Tibial nerve (tissue), 4 donors: ENCODE data around the gene IFTAP. TPM values are rescaled to one million over a fixed set of nuclear protein-coding genes. Genes with fewer than 3 reads are reported as not detected.

Source experiments
- DNase-seq, 2 donors: peaks; one replicate each; pipeline ENCODE4 v3.0.0-alpha.2; 2019; ENCODE audit warnings: low spot score in 2 of 2
- H3K27ac ChIP-seq, 4 donors: fragments of 200-600 bp; sonication (generic) in 3 of 4; one replicate each; pipeline ENCODE4 v1.5.1; 2017 to 2019; ENCODE audit warnings: mild to moderate bottlenecking in 1 of 4
- H3K27me3 ChIP-seq, 2 donors: fragments of 200-600 bp; sonication (generic) in 1 of 2; one replicate each; pipeline versions ENCODE4 v1.5.1 to v1.6.0; 2017 to 2019
- H3K36me3 ChIP-seq, 3 donors: fragments of 200-600 bp; sonication (generic); one replicate each; pipeline ENCODE4 v1.5.1; 2018 to 2019
- H3K4me1 ChIP-seq, 4 donors: fragments of 200-600 bp; sonication (generic) in 3 of 4; one replicate each; pipeline ENCODE4 v1.5.1; 2017 to 2019
- H3K4me3 ChIP-seq, 4 donors: fragments of 200-600 bp; sonication (generic) in 3 of 4; one replicate each; pipeline ENCODE4 v1.5.1; 2017 to 2019; ENCODE audit warnings: mild to moderate bottlenecking in 1 of 4, moderate library complexity in 1 of 4
- H3K9me3 ChIP-seq, 4 donors: fragments of 200-600 bp; sonication (generic) in 3 of 4; one replicate each; pipeline ENCODE4 v1.5.1; 2017 to 2019
- CTCF ChIP-seq, 5 experiments: fragments of 200-600 bp in 3 of 5; fragments of 450-650 bp in 2 of 5; sonication (generic) in 3 of 5; IDR thresholded peaks; one replicate each; pipeline ENCODE4 v1.5.1; 2016 to 2019; ENCODE audit warnings: antibody characterized with exemption in 5 of 5, mild to moderate bottlenecking in 3 of 5, moderate library complexity in 2 of 5
- EP300 ChIP-seq, 2 donors: sonication (generic); formaldehyde crosslinking; IDR thresholded peaks; one replicate each; pipeline ENCODE4 v1.6.1; 2017; ENCODE audit warnings: antibody characterized with exemption in 2 of 2, mild to moderate bottlenecking in 1 of 2
- POLR2A ChIP-seq, 2 donors: fragments of 450-650 bp; IDR thresholded peaks; one replicate each; pipeline ENCODE4 v1.6.1; 2017; ENCODE audit warnings: antibody characterized with exemption in 2 of 2, mild to moderate bottlenecking in 2 of 2, moderate library complexity in 2 of 2
- WGBS, 2 donors: methylation state at CpG; one replicate each; pipeline ENCODE4 v1.1.5; 2018; 5-methylcytosine and 5-hydroxymethylcytosine counted together
- total RNA-seq, 4 donors: library from RNA; depleted of rRNA; stranded (reverse); fragments of >200 nt; gene quantifications; one replicate each; pipeline ENCODE4 v1.1.0, GENCODE V29; 2016

Gene IFTAP
- total RNA-seq, 4 donors from 2014 or later = 17.2 to 40.2 (median 20.7) TPM

- Histone ChIP-seq H3K36me3 (no peaks in the 10 kb centered on the region), H3K9me3 (no peaks in the 10 kb centered on the region), H3K4me1 (peaks cover 0 to 22% (median 0%) of the 10 kb centered on the region in 4 donors), H3K4me3 (peak overlapping the region in 1 of 4 donors; percentile 9), H3K27me3 (no peaks in the 10 kb centered on the region), H3K27ac (no peak overlapping the region)
- DNase-seq = no peak
- WGBS, 2 donors = 26 to 27% methylated on average over 5 of the region's 5 CpGs
- TF ChIP-seq EP300 (IDR thresholded peaks at IDR 0.05) (no peak), POLR2A (IDR thresholded peaks at IDR 0.05) (no peak), CTCF (IDR thresholded peaks at IDR 0.05) (no peak)
Measured at GRCh38 chr11:36619502-36619901, 25.2 kb downstream of the IFTAP start.

GRCh38 chr11:36620246-36620645 is 25.9 kb downstream of the IFTAP start:
- H3K9me3 ChIP-seq = no peaks in the 10 kb centered on the region
- H3K4me1 ChIP-seq = peaks cover 0 to 22% (median 0%) of the 10 kb centered on the region in 4 donors
- H3K36me3 ChIP-seq = no peaks in the 10 kb centered on the region
- no peak overlapping the region for H3K27ac ChIP-seq
- no peak overlapping the region for H3K4me3 ChIP-seq
- DNase-seq = no peak
- TF ChIP-seq EP300 (IDR thresholded peaks at IDR 0.05) (no peak), CTCF (IDR thresholded peaks at IDR 0.05) (no peak), POLR2A (IDR thresholded peaks at IDR 0.05) (no peak)
- H3K27me3 ChIP-seq = no peaks in the 10 kb centered on the region

GRCh38 chr11:36622431-36623136 is 28.3 kb downstream of the IFTAP start:
- Histone ChIP-seq H3K4me1 (peaks cover 0 to 22% (median 0%) of the 10 kb centered on the region in 4 donors), H3K9me3 (no peaks in the 10 kb centered on the region), H3K36me3 (no peaks in the 10 kb centered on the region), H3K27me3 (no peaks in the 10 kb centered on the region), H3K4me3 (no peak overlapping the region), H3K27ac (no peak overlapping the region)
- no peak for DNase-seq
- TF ChIP-seq POLR2A (IDR thresholded peaks at IDR 0.05) (no peak), EP300 (IDR thresholded peaks at IDR 0.05) (no peak), CTCF (IDR thresholded peaks at IDR 0.05) (peak in 2 of 5 experiments; percentile 30 to 31)
- 69 to 73% methylated on average over 3 of the region's 3 CpGs for WGBS, 2 donors

GRCh38 chr11:36623494-36623893 is 29.2 kb downstream of the IFTAP start:
- no peaks in the 10 kb centered on the region for H3K9me3 ChIP-seq
- H3K4me1 ChIP-seq = peaks cover 0 to 20% (median 0%) of the 10 kb centered on the region in 4 donors
- WGBS, 2 donors = 88 to 91% methylated on average over 5 of the region's 5 CpGs
- no peak overlapping the region for H3K27ac ChIP-seq
- DNase-seq = no peak
- no peak for TF ChIP-seq EP300 (IDR thresholded peaks at IDR 0.05)
- TF ChIP-seq CTCF (IDR thresholded peaks at IDR 0.05) = no peak
- TF ChIP-seq POLR2A (IDR thresholded peaks at IDR 0.05) = no peak
- H3K36me3 ChIP-seq = no peaks in the 10 kb centered on the region
- no peaks in the 10 kb centered on the region for H3K27me3 ChIP-seq
- H3K4me3 ChIP-seq = no peak overlapping the region

- no peak for TF ChIP-seq EP300 (IDR thresholded peaks at IDR 0.05)
- TF ChIP-seq CTCF (IDR thresholded peaks at IDR 0.05) = no peak
- TF ChIP-seq POLR2A (IDR thresholded peaks at IDR 0.05) = no peak
Measured at GRCh38 chr11:36627006-36627405, 32.7 kb downstream of the IFTAP start.

More at GRCh38 chr11:36627006-36627405, 32.7 kb downstream of the IFTAP start:
- Histone ChIP-seq H3K36me3 (no peaks in the 10 kb centered on the region), H3K27me3 (no peaks in the 10 kb centered on the region), H3K4me3 (no peak overlapping the region), H3K4me1 (no peaks in the 10 kb centered on the region), H3K27ac (no peak overlapping the region), H3K9me3 (no peaks in the 10 kb centered on the region)
- WGBS, 2 donors = 90 to 93% methylated on average over 1 of the region's 1 CpG
- no peak for DNase-seq
